NCI-H345 treated with DMSO at 0.1 percent for 48 hours (cell line): ENCODE results near the gene FAHD2B.
"Not testable (repeated sequence)": the region's sequence is repeated elsewhere in the genome, so short reads cannot be mapped to it uniquely, and the experiment has no call there.

Source experiments
- DNase-seq: peaks from one replicate; lab custom pipeline; 2025; ENCODE audit not compliant: unreplicated experiment; lab: John Stamatoyannopoulos, UW

Gene FAHD2B

DNA sequence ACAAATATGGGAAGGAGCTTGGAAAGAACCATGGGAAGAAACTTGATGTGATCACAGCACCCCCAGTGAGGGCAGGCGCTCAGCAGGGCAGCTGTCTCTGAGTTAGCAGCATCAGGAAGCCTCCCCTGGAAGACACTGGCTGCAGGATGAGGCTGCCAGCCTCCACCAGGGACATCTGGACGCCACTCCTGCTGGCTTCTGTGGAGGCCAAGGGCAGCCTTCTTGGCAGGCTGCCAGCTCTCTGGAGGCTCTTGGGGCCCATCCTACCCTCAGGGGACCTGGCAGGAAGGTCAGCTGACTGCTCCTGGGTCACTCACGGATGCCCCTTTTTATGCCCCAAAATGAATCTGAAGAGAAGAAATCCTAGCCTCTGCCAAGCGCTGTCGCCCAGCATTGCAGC lies 26.0 kb downstream of the FAHD2B start:
- DNase-seq = not testable (repeated sequence)

DNA sequence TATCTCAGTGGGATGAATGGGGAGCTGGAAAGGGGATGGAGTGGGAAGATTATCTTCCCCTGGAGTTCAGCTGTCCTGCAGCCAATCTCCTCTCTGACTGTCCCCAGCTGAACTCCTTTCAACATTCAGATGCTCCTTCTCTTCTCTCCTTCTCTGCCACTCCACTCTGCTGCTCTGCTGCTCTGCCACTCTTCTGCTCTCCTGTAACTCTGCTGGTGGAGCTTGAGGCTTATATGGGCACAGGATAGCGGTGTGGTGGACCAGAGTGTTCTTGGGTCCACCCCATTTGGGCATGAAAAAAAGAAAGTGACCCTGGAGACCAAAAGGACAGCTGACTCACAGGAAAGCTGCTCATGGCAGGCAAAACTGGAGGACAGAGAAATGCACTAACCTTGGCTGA lies 26.6 kb downstream of the FAHD2B start:
- no peak for DNase-seq

DNA sequence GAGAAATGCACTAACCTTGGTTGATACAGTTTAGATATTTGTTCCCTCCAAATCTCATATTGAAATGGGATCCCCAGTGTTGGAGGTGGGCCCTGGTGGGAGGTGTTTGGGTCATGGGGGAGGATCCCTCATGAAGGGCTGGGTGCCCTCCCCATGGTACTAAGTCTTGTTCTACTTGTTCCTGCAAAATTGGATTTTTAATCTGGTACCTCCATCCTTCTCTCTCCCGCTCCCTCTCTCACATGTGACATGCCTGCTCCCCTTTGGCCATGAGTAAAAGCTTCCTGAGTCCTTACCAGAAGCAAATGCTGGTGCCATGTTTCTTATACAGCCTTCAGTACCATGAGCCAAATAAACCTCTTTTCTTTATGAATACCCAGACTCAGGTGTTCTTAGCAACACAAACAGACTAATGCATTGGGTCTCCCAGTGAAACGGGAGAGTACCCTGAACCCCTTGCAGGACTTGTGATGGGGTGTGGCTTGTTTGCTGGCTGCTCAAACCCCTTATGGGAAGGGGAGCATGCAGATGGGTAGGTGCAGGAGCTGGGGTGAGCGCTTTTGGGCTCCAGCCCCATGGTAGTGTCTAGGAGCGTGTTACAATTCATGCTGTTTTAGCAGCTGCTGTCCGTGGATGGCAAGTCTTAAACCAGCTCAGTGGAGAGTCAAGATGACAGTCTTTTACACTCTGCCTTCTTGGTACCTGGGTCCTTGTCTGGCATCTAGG lies 27.2 kb downstream of the FAHD2B start:
- DNase-seq = no peak

GRCh38 chr2:97066030-97066429 lies 28.7 kb downstream of the FAHD2B start:
- not testable (repeated sequence) for DNase-seq

GRCh38 chr2:97062020-97062419 lies 32.7 kb downstream of the FAHD2B start:
- not testable (repeated sequence) for DNase-seq

- DNase-seq = not testable (repeated sequence)
Measured at GRCh38 chr2:97059782-97060181, 34.9 kb downstream of the FAHD2B start.

DNA sequence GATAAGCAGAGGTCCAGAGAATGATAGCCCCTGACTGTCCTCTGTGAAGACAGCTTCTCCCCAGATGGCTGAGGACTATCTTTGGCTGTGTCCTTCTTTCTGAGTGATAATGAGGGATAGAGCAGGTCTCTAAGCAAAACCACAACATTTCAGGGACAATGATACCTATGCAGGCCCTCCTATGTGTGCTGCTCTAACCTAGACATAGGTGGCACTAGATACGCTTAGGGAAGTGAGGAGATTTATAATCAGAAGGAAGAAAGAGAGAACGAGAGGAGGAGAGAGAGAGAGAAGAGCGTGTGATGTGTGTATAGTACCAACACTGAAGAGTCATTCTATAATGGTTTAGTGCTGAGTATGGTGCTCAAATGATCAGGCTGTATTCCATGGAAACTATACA lies 38.5 kb downstream of the FAHD2B start:
- DNase-seq = not testable (repeated sequence)

DNA sequence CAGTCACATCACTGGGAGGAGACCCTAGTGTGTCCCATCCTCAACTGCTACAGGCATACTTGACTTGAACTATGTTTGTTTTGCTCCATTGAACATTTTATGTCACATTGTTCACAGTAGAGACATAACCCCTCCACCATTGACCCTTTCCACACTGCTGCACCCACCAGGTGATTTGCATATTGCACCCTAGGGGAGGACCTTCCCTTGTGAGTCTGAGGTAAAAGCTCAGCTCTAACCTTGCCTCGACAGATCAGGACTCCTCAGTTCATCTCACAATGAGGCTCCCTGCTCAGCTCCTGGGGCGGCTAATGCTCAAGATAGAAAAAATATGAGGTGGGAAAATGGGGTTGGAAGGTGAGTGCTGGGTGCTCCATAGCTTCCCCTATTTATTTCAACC lies 44.6 kb downstream of the FAHD2B start:
- DNase-seq = not testable (repeated sequence)

- DNase-seq = not testable (repeated sequence)
Measured at GRCh38 chr2:97048448-97048847, 46.2 kb downstream of the FAHD2B start.

GRCh38 chr2:97046676-97047075 lies 48.0 kb downstream of the FAHD2B start:
- DNase-seq = not testable (repeated sequence)

DNA sequence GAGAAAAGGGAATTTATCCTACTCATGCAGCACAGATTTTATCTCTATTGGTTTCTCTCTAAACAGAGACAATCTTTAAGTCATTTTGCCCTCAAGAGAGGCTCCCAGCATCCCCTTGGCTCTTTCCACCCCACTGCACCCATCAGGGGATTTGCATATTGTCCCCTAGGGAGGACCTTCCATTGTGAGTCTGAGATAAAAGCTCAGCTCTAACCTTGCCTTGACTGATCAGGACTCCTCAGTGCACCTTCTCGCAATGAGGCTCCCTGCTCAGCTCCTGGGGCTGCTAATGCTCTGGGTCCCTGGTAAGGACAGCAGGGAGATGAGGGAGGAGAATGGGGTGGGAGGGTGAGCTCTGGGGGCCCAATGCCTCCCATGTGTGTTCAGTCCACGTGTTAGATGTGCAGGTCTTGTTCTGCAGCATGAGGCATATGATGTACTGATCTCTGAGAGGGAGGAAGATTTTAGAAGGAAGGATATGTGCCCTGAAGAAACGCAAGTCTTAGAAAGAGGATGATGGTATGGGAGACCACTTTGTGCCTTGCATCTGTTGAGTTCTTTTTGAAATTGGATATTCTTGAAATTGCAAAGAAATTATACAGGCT lies 48.7 kb downstream of the FAHD2B start:
- DNase-seq = not testable (repeated sequence)
